SK-MEL-5 (cell line): Measurements from ENCODE around the gene TSPAN17. TPM values are rescaled to one million over a fixed set of nuclear protein-coding genes. Genes with fewer than 3 reads are reported as not detected.
A peak's percentile ranks its signal among the peaks of the same experiment; 100 is the strongest.
"Not testable (repeated sequence)": the region's sequence is repeated elsewhere in the genome, so short reads cannot be mapped to it uniquely, and the experiment has no call there.

ENCODE experiments used
- DNase-seq: peaks from one replicate; pipeline ENCODE4 v3.0.0-alpha.2; 2016; ENCODE audit warnings: low read depth, low spot score
- in situ Hi-C: cut with HindIII; loops from 2 replicates; pipeline ENCODE4 v1.10.0; 2016; ENCODE audit warnings: low sequenced_read_pairs, high pct_unique_total_duplicates, low pct_unique_long_range_greater_than_20kb
- polyA plus RNA-seq, 2 experiments: library from polyadenylated mRNA; depleted of rRNA; stranded (reverse); fragments of >200 nt; gene quantifications; 2 replicates each; pipeline ENCODE4 v1.2.3, GENCODE V29; 2015
- total RNA-seq: library from RNA; depleted of rRNA; stranded (reverse); fragments of >200 nt; shearing (Covaris generic); gene quantifications from 2 replicates; pipeline ENCODE4 v1.2.3, GENCODE V29; 2014; rRNA removed

TSPAN17 gene, protein sequence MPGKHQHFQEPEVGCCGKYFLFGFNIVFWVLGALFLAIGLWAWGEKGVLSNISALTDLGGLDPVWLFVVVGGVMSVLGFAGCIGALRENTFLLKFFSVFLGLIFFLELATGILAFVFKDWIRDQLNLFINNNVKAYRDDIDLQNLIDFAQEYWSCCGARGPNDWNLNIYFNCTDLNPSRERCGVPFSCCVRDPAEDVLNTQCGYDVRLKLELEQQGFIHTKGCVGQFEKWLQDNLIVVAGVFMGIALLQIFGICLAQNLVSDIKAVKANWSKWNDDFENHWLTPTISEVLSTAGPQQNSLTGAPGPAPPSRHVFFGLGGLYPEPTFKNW
- total RNA-seq = 19.7 and 20.5 TPM in 2 replicates
- 32.5 and 33.4 TPM in 2 replicates for polyA plus RNA-seq (2015; cell fraction: cytosol; rRNA removed)
- 51.2 and 70.0 TPM in 2 replicates for polyA plus RNA-seq (2015; cell fraction: nucleus; rRNA removed)

DNA sequence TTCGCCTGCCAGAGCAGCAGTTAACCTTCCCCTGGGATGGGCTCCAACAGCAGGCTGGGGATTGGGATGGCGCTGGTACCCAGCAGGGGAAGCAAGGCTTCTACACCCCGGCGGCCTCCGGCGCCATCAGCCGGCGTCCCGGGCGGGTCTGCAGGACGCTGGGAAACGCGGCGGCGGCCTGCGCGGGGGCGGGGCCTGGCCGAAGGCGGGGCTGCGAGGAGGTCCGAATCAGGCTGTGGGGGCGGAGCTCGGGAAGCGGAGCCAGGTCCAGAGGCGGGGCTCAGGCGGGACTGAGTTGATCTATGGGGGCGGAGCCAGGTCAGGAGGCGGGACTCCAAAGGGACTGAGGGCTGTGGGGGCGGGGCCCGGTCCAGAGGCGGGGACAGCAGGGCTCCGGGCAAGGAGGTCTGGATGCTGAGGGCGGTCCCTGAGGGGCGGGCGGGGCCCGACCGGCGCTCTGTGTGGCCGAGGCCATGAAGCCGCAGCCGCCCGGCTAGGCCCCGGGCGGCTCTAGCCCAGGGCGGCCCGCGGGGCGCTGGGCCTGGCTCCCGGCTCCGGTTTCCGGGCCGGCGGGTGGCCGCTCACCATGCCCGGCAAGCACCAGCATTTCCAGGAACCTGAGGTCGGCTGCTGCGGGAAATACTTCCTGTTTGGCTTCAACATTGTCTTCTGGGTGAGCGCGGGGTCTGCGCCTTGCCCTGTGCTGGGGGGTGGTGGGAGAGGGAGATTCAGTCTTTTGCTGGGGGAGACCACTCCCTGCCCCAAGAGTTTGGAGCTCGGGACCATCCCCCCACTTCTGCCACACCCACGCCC lies at the start of gene TSPAN17:
TSPAN17 (plus strand) TSS at position 455 of the 813 bp plus-strand sequence; CDS start at position 587, 132 bp downstream.
- peak; percentile 97 for DNase-seq
- in situ Hi-C loops = no loop called here

DNA sequence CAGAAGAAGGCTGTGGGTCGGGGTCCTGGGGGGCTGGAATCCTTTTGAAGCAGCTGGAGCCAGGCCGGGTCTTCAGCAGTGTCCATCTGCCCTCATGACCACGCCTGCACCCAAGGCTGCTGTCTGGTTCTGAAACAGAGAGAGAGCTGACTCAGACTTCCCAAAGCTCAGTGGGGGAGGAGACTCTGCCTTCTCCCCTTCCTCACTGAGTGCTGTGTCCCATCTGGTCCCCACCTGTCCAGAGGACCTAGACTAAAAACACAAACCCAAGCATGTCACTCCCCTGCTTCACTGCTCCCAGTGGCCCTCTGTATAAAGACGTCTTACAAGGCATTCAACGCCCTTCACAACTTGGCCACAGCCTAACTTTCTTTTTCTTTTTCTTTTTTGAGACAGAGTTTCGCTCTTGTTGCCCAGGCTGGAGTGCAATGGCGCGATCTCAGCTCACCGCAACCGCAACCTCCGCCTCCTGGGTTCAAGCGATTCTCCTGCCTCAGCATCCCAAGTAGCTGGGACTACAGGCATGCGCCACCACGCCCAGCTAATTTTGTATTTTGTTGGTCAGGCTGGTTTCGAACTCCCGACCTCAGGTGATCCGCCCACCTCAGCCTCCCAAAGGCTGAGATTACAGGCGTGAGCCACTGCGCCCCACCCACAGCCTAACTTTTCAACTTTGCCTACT lies 47.4 kb upstream of the TSPAN17 start:
- in situ Hi-C loops, DNase-seq: not testable (repeated sequence)

DNA sequence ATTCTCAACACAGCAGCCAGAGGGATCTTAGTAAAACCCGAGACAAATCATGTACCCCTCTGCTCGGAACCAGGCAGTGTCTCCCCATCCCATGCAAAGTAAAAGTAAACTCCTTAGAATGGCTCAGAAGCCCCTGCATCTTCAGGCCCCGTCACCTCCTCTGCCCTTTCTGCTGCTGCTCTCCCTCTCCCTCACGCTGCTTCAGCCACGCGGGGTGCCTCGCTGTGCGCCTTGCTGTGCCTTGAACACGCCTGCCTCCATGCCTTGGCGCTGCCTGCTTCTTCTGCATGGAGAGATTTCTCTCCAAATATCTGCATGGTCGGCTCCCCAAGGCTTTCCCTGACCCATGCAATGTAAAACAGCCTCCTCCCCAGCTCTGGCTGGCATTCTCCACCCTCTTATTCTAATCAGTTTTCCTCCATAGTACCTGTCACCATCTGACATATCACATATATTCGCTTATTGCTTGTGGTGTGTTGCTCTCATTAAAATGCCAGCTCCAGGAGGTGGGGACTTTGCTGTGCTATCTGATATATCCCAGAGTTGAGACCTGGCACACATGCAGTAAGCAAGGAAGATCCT lies 45.3 kb upstream of the TSPAN17 start:
- DNase-seq = no peak
- in situ Hi-C loops = no loop called here

DNA sequence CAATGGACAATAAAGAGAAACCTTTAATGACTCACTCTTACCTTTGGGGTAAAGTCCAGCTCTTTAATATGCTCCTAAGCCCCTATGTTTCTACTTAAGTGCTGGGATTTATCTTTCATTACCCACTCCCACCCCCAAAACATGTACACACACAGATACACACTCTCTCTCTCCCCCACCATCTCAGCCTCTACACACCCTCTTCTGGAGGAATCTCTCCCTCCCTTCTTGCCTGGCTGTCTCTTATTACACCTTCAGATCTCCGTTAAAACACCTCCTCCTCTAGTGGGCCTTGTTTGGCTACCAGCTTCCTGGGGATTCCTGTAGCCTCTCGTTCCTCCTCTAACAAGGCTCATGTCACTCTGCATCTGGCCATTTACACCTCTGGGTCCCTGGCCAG lies 44.2 kb upstream of the TSPAN17 start:
- no peak for DNase-seq
- in situ Hi-C loops = no loop called here

DNA sequence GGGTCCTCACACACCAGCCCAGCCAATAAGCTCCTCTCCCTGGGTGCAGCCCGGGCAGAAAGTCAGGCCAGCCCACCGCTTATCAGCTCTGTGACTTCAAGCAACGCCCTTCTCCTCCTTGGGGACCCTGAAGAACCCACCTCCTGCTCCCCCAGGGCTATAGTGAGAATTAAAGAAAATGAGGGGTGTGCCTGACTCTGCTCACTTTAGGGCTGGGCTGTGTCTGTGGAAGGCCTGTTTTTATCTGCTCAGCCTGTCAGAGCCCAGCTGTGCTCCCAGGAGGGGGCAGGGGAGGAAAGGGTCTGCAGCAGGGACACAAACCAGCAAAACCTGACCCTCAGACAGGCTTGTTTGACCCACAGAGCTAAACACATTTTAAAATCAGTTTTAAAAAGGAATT lies 41.3 kb upstream of the TSPAN17 start:
- no peak for DNase-seq
- in situ Hi-C loops = no loop called here

DNA sequence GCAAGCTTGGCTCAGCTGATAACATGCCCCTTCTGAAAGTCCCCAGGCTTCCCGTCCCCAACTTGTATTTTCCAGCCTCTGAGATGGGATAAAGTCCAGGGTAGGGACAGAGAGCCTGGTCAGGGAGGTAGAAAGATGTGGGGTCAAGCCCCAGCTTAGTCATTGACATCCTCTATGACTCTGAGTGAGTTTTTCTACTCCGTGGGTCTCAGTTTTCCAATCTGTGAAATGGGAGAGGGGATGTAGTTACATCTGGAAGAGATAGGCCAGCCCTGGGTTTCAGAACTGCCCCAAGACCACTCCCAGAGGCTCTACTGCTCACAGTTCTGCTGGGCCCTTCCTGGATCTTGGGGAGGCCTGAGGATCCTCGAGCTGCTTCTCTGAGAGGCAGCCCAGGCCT lies 40.4 kb upstream of the TSPAN17 start:
- DNase-seq = no peak
- in situ Hi-C loops = no loop called here

DNA sequence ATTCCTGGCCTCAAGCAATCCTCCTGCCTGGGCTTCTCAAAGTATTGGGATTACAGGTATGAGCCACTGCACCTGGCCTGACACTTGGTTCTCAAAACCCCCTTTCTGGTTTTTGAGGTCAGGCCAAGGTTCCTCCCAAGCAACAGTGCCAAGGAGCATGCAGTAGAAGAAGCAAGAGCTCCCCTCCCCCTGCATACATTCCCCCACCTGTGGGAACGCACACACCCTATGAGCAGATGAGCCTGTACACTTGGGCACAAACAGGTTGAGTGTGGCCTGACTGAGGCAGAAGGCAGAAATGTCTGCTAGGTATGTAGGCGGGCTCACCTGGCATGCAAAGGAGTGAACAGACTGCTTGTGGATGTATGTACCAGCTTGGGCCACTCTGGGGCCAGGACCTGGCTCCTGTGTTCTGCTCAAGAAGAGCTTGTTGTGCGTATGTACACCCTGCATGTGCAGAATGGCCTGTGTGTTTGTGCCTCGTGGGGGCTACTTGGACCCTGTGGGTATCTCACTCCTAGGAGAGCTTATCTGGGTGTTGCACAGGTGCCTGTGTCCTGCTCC lies 39.1 kb upstream of the TSPAN17 start:
- DNase-seq = no peak
- in situ Hi-C loops = no loop called here

DNA sequence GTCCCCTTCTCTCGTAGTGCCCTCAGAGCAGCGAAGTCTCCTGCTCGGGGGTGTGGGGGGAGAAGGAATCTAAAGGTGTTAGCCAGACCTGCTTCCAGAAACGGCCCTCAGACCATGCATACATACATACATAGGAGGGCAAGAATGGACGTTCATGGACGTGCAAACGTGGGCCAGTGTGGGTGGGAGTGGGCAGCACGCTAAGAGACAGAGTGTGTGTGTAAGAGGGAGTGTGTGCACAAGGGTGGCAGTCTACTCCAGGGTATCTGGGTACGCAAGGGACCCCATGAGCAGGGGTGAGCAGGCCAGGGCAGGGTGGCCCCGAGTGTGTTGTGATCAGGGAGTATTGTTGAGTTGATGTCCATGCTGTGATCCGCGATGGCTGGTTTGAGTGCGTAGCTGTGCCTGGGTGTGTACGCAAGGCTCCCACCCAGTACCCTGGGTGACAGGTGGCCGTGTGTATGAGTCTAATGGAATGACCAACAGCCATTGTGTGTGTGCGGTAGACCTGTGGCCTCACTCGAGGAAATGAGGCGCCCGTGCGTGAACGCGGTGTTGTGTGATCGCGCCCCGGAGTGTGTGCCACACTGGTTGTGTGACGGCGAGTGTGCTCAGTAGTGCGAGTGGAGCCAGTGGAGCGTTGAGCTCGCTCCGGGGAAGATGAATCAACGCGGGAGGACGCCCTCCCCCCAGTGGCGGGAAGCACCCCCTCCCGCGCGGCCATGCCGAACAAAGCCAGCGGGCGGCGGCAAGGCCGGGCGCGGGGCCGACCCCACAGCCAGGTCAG lies 38.2 kb upstream of the TSPAN17 start:
- in situ Hi-C loops = no loop called here
- DNase-seq = no peak

DNA sequence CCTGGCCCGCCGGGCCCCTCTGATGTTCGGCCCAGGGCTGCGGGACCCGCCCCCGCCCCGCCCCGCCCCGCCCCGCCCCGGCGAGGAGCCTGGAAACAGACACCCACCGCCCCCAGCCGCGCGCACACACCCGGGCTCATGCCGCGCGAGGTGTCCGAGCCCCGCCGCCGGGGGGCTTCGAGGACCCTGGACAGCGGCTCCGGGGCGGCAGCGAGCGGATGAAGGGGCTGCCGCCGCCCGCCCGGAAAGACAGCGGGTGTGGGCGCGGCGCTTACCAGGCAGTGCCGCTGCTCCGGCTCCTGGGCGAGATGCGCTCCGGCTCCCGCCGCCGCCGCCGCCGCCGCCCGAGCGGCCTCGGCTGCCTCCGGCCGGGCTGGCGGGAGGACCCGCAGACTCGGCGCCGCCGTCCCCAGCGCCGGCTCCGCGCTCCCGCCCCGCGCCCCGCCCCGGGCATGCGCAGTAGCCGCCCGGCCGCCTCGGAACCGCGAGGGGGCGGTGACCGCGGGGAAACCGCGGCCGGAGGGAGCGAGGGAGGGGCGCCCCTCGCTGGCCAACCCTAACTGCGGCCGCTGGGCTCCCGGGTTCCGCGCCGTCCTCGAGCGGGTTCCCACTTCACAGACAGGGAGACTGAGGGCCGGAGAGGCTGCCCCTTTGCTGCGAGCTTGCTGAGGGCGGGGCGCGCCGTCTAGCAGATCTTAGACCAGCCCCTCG lies 37.4 kb upstream of the TSPAN17 start, which contains the start of gene GPRIN1:
GPRIN1 (minus strand) TSS at position 433 of the 711 bp plus-strand sequence. CDS start 10,322 bp downstream, outside the sequence.
- DNase-seq = peak; percentile 60
- in situ Hi-C loops = no loop called here

DNA sequence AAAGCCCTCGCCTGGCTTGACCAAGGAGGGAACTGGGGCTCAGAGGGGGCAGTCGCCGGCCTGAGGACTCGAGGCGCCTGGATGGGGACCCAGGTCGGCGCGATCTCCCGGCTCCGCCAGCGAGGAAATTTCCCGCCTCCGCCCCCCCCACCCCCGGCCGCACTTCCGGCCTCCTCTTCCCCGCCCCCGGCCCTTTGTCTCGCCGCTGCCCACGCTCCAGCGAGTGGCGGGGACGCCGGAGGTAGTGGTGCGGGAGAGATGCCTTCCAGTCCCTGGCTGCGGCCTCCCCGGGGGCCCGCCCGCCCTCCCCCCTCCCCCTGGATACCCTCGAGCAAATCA lies 36.9 kb upstream of the TSPAN17 start:
- in situ Hi-C loops = no loop called here
- no peak for DNase-seq

DNA sequence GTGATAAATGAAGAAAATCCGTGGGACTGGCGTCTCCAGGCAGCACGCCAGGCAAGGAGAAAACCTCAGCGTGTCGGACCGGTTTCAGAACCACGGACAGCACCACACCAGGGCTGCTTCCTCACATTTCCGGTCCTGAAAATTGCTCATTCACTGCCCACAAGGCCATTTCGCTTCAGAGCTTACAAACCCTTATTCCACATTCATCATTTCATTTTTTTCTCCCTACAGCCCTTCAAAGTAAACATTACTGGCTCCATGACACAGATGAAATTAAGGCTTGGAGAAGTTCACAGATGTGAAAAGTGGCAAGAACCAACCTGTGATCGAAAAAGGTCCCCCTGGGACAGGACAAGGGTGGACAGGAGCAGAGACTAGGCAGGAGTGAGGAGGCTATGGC lies 35.8 kb upstream of the TSPAN17 start:
- in situ Hi-C loops = no loop called here
- DNase-seq = peak; percentile 45

DNA sequence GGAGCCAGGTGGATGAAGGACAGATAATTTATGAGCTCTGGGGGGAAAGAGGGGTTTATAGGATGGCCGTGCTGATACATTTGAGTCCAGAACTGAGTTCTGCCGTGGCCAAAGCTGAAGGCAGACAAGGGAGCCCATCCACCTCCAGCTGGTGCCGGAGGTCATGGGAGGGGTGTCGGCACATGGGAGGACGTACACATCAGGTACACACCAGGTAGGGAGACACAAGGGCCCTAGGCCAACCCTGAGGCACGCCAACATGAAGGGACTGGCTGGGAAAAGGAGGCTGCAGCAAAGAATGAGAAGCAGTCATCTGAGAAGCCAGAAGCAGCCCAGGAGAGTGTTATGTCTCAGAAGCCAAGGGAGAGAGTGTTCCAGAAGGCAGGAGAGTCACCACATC lies 35.3 kb upstream of the TSPAN17 start:
- no peak for DNase-seq
- in situ Hi-C loops = no loop called here

DNA sequence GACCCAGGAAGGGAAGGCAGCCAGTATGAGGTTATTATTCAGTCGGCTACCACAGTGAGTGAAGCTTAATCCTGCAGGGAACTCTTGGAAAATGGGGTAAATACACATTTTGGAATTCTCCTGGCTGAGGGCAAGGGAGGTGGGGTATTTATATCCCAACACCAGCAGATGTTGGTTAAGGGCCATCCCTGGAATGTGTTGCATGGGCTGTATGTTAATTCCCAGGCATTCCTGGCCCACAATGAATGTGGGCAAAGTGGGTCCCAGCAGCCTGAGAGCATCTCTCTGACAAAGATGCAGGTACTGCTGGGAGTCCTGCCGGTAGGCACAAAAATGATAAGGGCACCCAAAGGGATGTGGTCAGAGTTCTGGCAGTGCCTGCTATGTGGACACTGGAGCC lies 34.4 kb upstream of the TSPAN17 start:
- in situ Hi-C loops = no loop called here
- no peak for DNase-seq

DNA sequence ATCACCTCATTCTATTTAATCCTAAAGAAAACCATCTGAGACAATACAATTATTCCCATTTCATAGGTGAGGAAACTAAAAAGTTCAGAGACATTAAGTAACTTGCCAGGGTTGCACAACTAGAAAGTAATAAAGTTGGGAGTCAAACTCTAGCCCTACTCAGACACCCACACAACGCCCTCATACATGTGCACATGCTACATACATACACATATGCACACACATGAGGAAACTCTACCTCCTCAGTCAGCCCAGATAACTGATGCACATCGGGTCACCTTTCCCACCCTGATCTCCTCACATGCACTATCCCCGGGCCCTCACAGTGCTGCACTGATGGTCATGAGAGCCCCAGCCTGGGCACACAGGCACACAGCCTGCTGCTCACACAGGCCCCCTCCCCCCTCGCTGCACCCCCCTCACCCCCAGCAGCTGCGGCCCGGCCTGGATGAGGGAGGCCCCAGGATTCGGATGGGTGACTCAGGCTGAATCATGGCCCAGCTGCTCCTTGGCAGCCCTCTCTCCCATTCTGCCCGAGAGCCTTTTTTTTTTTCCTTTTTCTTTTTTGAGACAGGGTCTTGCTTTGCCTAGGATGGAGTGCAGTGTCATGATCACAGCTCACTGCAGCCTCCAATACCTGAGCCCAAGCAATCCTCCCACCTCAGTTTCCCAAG lies 32.3 kb upstream of the TSPAN17 start:
- no peak for DNase-seq
- in situ Hi-C loops = no loop called here

DNA sequence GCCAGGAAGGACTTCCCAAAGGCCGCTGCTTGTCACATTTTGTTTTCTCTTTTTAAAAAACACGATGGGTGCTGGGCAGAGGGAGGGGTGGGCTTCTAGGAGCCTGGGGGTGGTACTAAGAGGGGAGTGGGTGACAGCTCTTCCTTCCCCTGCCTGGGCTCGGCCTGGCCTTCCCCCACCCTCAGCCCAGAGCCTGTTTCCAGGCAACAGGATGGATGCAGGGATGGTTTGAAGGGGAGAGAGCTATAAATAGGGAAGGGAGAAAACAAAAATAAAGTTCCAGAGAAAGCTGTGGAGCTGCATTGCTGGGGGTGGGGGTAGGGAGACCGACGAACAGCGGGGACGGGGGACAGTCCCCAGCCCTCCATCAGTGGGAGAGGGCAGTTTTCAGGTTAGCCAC lies 30.8 kb upstream of the TSPAN17 start:
- in situ Hi-C loops = no loop called here
- DNase-seq = no peak

DNA sequence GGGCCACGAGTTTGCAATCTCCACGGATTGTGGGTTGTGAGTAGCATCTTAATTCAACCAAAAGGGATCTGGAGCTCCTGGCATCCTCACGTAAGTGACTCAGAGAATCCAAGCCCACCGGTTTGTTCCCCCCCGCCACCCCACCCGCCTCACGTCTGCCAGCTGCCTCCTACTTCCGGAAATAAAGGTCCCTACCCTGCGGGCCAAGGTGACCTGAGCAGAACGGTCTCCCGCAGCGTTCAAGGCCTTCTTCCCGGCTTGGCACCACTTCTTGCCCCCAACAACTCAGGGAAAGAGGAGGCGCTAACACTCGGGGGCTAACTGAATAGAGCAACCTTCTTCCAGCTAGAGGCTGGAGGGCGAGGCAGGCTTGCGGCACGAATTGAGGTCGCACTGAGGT lies 28.5 kb upstream of the TSPAN17 start:
- no peak for DNase-seq
- in situ Hi-C loops = no loop called here
